HT-29 (cell line): ENCODE data around the gene MEAK7. TPM values are rescaled to one million over a fixed set of nuclear protein-coding genes. Genes with fewer than 3 reads are reported as not detected.

Experiments
- DNase-seq: peaks from one replicate; pipeline ENCODE4 v3.0.0-alpha.2; 2015; ENCODE audit warnings: low spot score
- total RNA-seq: library from RNA; depleted of rRNA; stranded (reverse); fragments of >200 nt; shearing (Covaris generic); gene quantifications from 2 replicates; pipeline ENCODE4 v1.2.3, GENCODE V29; 2014; rRNA removed

MEAK7 gene
- total RNA-seq, 1 experiment from 2014 or later, result 11.3 TPM

DNA sequence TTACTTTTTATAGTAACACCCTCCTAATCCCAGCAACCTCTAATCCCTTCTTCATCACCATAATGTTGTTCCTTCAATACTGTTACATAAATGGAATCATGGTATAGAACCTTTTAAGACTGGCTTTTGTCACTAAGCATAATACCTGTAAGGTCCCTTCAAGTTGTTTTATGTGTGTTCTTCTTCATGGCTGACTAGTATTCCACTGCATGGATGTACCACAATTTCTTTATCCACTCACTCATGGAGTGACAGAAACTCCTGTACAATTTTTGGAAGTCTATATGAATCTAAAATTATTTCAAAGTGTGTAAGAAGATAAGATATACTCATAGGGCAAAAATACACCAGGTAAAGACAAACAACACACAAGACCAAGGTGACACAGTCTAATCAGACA is 36.8 kb downstream of the MEAK7 start:
- no peak for DNase-seq

DNA sequence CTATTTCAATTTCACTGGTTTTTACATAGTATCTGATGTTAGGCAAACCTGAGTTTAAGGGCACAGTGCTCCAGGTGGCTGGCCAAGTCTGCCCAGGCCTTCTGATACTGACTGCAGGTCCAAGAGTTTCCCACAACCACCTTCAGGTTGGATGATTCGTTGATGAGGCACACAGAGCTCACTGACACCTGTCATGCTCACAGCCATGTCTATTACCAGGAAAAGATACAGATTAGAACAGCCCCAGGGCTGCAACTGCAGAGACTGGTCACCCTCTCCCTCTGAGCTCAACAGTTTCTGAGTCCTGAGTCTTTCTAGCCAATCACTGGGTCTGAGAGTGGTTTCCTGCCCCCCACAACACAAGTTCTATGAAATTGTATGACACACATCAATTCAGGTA is 37.2 kb downstream of the MEAK7 start:
- DNase-seq, result no peak

DNA sequence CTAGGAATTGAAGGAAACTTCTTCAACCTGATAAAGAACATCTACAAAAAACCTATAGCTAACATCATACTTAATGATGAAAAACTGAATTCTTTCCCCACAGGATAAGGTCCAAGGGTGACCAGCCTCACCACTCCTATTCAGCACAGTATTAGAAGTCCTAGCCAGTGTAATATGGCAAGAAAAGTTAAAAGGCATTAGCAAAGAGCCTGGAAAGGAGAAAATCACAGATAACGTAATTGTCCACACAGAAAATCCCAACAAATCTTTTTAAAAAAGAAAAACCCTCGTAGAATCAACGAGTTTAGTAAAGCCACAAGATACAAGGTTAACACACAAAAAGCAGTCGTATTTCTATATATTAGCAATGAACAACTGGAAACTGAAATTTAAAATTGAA is 37.8 kb downstream of the MEAK7 start:
- no peak for DNase-seq

DNA sequence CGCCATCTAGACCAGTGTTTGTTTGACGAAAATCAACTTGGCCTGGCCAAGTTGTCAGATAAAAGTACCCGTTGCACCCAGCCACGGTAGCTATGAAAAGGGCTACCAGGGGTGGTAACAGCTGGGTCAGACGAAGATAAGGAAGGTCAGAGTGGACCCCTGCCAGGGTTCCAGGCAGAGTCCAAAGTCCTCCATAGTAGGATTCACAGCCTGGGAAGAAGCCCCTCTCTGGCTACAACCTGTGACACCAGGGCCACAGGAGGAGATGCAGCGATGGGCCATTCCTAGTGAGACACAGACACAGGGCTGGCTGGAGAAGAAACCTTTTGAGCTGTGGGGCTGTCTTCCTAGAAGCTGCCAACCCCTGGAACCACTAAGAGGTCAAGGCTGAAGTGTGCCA is 39.3 kb downstream of the MEAK7 start:
- DNase-seq, result no peak

DNA sequence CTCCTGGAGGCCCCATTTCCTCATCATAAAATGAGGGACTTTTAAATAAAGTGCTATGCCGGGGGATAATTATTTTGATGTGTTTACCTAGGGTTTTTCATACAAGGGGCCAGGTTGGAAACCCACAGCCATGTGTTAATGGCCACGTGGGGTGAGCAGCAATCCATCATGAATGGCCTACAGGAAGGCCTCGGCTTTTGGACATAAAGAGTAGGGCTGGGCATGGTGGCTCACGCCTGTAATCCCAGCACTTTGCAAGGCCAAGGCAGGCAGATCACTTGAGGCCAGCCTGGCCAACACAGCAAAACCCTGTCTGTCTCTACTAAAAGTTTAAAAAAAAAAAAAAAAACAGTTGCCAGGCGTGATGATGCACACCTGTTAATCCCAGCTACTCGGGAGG is 40.3 kb downstream of the MEAK7 start:
- no peak for DNase-seq

DNA sequence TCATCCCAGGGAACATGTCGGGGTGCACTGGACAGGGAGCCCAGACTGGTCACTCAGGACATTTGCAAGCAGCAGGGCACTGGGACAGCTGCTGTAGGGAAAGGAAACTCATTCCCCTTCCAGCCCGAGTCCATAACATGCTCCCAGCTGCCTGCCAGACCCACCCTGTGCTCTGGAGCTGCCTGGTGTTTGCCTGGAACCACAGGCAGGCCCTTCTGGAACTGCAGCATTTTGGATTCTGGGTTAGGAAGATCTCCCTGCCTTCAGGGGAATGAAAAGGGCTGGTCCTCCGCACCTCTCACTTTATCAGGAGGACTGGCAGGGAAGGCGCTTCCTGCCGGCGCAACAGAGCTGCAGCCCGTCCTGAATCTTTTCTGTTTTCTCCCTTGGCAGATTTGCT is 41.2 kb downstream of the MEAK7 start:
- DNase-seq, result no peak

DNA sequence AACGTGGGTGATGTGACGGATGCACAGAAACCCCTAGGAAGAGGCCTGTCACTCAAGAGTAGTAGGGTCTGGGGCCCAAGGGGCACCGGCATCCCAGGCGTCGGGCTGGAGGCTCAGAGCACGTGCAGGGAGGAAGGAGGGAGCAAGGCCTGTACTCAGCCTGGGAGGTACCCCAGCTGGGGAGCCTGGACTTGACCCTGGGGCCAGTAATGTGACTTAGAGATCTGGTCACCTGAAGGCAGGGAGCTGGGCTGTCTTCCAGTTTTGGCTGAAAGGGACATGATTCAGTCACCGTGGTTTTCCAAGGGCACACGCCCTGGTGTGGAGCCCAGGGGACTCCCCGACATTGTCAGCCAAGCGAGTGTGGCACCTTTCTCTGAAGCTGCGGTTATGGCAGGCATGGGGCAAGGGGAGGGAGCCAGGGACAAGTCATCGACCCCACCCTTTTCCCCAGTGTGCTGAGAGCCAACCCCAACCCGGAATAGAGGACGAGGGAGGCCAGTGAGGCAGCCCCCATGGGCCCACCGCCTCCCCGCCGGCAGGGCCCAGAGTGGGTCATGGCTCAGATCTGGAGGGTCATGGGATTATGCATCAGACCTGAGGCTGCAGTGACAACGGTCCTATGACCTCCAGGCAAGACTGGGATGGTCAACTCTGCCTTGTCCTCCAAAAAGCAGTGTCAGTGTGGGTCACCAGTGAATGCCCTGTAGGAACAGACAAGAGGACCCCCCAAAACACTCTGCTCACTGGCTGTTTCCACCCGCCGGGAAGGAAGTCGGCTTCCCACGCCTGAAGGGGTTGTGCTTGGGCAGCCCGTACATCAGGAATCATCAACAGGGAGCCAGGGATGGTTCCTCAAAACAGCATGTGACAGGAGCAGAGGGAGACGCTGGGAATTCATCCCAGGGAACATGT is 41.9 kb downstream of the MEAK7 start:
- no peak for DNase-seq

DNA sequence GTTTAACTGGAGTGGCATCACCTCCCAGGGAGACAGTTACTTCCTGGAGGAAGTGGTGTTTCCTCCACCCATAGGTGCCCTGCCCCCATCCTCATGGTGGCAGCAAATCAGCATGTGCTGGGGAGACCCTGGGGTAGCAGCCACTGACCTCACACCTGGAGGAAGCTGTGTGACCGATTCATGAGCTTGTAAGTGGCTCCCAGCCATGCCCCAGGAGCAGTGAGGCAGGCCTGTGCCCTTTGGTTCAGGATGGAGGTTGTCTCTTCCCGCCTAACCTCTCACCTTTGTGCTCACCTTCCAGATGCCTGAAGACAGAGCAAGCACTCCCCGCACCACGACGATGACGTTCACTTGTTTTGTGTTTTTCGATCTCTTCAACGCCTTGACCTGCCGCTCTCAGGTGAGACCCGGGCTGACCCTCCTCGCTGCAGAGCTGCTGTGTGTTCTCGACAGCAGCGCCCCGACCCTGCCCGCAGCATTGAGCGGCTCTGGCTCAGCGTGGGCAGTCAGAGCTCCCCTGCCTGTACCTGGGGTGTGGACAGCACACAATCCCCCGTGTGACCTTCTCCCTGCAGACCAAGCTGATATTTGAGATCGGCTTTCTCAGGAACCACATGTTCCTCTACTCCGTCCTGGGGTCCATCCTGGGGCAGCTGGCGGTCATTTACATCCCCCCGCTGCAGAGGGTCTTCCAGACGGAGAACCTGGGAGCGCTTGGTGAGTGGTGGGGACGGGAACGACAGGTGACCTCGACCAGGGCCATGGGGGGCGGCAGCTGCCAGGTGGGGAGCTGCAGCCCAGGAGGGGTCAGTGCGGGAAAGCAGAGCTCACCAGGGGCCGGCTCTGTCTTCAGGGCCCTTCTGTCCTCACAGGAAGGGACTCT is 42.8 kb downstream of the MEAK7 start:
- DNase-seq, result no peak

DNA sequence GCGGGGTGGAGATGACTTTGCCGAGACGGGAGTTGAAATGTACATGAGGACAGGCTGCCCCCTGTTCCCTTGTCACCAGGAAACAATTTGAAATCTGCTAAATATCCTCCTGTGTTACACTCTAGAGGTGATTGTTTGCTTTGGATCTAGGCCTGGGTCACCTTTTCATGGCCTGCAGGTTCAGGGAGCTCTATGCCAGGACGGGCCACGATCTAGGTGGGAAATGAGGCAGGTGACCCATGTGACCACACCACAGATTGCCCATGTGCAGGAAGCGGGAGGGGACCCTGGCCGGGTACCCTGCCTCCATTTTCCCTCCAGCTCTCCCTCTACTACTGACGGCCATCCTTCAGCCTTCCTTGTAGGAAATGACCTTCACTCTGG is 43.4 kb downstream of the MEAK7 start:
- DNase-seq, result no peak

DNA sequence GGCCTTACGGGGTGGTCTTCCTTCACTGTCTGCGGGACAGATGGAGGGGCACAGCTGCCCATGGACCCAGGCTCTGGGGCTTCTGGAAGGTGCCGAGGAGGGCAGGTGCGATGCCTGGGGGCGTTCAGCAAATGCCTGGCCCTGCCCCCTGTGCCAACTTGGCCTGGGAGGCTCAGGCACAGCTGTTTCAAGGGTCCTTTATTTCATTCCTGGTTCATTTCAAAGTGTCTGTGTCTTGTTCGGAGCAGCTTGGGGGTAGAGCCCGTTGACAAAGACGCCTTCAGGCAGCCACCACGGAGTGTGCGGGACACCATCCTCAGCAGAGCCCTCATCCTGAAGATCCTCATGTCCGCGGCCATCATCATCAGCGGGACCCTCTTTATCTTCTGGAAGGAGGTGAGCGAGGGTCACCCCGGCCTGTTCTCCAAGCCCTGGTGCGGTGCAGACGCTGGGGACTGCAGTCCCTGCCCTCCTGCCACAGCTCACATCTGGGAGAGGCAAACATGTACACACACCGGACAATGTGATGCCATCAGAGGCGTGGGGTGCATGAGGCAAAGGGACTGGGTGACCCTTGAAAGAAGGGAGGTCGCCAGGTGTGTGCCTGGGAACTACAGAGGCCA is 43.9 kb downstream of the MEAK7 start:
- no peak for DNase-seq

DNA sequence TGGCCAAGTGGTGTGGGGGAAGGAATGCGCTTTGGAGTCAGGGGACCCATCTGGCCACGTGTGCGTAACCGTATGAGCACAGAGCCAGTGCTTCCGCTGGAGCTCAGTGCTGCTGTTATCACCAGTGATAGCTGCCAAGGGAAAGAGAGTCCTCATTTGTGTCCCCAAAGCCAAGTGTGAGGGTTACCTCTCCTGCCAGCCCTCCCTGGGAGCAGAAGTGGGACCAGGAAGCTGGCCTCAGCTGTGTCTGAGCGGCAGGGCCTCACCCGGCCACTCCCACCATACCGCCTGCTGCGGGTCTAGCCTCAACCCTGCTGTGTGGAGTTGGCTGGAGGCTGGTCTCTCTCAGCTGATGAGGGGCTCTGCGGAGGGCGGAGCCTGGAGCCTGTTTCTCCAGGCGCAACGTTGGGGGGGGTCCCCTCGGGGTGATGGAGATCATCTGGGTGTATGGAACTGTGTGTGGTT is 44.5 kb downstream of the MEAK7 start:
- no peak for DNase-seq

DNA sequence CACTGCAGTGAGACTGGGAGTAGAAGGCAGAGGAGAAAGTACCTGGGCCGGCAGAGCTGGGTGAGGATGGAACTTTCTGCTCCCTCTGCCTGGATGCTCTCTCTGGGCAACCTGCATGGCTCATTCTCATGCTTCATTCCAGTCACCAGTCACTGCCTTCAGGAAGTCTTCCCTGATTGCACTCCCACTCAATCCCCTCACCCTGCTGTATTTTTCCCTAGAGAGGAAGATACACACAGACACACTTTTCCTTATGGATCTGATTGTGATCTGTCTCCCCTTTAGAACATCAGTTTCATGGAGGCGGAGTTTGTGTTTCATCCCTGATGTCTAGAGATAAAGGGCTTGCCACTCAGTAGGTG is 44.9 kb downstream of the MEAK7 start:
- no peak for DNase-seq

DNA sequence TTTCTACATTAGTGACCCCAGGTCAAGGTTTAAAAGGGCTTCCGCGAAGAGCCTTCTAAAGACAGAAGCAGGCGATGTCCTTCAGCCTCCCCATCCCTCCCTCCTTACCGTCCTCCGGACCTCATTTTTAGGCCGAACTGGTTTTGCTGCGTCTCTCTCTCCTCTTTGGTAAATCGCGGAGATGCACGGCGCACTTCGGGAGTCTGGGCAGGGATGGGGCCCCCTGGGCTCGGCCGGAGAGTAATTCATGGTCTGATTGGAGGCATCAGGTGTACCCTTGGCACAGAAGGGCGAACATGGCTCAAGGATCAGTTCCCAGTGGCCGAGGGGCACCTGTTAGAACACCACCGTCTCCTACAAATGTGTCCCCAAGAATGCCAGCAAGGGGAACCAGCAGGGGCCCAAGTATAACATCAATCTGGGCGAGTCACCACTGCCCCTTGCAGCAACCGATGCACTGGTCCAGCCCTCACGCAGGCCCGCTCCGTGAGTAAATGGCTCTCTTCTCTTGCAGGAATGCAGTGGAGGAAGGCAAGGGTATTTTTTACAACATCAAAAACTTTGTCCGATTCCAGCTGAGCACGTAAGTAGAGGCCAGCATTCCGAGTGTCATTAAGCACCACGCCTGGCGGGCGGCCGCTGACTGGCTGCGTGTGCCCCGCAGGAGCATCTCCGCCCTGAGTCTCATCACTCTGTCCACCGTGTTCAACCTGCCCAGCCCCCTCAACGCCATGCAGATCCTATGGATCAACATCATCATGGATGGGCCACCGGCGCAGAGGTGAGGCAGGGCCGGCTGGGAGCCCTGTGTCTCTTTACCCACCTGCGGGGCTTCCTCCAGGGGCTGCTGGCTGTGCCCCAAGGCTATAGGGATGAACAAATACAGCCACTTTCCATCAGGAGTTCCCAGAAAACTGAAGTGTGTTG is 45.6 kb downstream of the MEAK7 start:
- DNase-seq, result no peak

DNA sequence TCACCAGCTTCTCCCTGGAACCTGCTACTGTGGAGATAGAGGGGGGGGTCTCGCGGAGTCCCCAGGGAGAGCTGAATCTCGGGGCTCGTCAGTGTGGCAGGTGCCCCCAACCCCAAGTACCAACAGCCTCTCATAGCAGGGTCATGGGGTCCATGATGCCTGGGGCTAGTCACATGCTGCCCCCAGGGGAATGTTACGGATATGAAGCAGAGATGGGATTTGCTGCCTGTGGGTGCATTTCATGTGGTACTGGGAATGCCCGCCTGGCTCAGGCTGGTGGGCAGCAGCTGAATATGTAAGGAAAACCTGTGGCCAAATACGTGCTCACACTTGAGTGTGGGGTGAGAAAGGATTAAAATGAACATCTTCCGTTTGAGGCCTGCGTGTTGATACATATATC is 49.4 kb downstream of the MEAK7 start:
- DNase-seq, result no peak

Other genes starting within 250 kb of the MEAK7 start
- gene WFDC1, start 209.8 kb downstream of the MEAK7 start, total RNA-seq, result not detected in 2 replicates
- 67.9 and 72.4 TPM in 2 replicates for gene ATP2C2, start 136.1 kb downstream of the MEAK7 start, total RNA-seq
- gene COTL1, start 113.4 kb upstream of the MEAK7 start, total RNA-seq, result 105 and 121 TPM in 2 replicates
- 64.9 and 70.1 TPM in 2 replicates for gene KLHL36, start 143.9 kb upstream of the MEAK7 start, total RNA-seq
- gene USP10, start 195.3 kb upstream of the MEAK7 start, total RNA-seq, result 53.9 and 58.2 TPM in 2 replicates